SIG-M5 (cell line): ENCODE results near the gene NR2F1.

Experiments used
- DNase-seq: peaks from one replicate; lab custom pipeline; 2025; lab: John Stamatoyannopoulos, UW

The NR2F1 gene

DNA sequence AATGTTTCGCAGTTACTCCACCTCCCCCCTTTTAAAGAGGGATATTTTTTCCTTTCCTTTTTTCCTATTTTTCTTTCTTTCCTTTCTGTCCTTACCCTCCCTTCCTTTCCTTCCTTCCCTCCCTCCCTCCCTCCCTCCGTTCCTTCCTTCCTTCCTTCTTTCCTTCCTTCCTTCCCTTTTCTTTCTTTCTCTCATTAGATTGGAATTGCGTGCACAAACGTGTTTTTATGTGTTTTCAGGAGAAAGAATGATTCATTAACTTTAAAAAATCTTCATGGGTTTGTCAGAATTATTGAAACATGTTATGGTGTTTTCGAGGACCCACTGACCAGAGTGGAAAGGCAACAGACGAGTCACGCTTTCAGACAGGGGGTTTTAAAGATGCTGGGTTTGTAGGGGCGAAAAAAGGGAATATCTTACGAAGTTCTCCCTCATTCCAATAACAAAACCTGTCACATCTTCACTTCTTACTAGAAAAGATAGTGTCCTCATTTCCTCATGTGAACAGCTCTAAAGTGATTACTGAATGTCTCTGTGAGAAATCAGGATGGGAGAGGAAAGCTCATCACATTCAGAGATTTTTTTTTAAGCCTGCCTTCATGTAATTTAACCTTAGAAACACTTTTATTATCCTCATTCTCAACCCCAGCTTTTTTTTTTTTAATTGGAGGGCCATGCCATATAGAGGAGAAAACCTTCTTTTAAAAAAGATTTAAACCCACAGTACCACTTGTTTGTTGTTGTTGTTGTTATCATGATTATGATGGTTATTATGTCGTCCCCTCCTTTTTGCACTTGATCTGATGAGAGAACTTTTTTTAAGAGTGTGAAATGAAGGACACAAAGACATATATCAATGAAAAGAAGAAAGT lies 21.9 kb downstream of the NR2F1 start:
- no peak for DNase-seq

DNA sequence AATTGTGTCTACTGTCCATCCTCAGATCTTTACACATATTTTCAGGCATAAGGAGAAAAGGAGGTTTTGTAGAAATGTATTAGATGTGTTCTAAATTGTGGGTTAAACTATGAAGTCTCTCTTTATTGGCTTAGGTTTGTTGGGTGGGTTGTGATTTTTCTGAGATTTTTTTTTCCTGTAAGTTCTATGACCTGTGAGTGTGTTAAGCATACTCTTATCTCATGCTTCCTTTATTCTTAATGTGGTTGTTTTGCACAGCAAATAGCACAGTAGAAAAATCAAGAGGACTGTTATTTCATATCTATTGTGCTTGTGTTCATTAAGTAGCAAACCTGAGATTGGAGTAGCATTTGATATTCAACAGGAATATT lies 23.3 kb downstream of the NR2F1 start:
- no peak for DNase-seq

DNA sequence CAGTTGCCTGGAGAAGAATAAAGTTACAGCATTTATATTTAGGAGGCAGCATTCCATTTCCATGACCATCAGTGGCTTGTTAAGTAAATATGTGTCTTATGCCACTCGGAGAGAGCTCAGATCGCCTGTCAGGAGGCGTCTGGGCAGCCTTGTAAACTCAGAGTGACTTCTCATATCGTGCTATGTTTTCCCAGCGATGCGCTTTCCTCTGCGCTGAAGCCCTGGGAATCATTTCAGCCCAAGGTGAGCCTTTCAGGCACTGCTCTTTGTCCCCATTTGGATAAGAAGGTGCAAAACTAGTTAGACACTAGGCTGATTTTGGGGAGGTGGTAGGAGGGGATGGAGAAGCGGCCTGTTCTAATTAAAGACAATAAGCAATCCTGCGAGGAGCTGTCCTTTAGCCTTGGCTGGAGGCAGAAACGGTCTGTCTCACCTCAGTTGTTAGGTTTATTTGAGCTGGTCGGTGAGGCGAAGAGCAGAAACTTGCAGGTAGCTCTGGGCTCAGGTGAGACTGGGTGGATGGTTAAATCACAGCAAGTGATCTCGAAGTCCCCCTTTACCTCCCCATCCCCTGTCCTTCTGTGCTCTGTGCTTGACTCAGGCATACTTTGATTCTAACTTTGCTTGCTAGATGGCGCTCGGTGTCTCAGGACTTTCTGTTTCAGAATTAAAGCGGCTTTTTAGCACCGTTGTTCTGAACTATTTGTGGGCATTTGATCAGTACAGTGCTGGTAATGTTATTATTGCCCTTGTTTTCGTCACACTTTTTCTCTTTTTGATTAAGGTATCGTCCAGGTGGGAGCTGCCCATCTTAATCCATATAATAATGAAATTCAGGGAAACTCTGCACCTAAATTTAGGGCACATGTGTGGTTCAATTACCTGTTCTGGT lies 24.6 kb downstream of the NR2F1 start:
- DNase-seq = no peak

DNA sequence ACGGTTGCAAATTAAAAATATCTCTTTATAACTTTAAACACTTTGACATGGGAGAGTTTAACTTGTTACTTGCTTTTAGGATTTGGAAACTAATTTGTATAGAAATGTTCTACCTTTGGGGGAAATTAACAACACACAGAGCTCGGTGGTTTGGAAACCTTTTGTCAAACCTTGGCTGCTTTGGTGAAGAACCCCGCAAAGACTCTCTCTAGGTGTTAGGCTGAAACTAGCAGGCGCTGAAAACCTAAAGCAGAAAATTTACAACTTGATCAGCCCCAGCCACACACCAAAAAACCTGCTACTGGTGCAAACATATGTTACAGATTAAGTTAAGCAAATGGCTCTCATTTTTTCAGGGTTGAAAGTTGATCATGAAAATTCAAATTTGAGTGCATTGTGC lies 25.8 kb downstream of the NR2F1 start:
- no peak for DNase-seq

DNA sequence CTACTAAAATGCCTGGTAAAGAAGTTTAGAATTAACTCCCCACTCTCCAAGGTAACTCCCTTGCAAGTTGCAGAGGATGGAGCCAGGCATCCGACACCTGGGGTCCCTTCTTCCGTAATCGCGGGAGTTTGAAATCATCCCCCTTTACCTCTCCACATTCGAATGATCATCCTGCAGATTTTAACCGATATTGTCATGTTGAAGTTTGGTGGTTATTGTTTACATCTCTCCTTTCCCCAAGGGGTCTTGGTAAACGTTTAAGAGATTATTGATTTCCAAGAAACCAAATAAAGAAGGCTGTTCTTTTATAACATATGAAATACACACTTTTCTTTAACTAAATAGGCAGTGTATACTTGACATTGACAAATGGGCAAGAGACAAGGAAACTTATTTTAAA lies 26.7 kb downstream of the NR2F1 start:
- no peak for DNase-seq

DNA sequence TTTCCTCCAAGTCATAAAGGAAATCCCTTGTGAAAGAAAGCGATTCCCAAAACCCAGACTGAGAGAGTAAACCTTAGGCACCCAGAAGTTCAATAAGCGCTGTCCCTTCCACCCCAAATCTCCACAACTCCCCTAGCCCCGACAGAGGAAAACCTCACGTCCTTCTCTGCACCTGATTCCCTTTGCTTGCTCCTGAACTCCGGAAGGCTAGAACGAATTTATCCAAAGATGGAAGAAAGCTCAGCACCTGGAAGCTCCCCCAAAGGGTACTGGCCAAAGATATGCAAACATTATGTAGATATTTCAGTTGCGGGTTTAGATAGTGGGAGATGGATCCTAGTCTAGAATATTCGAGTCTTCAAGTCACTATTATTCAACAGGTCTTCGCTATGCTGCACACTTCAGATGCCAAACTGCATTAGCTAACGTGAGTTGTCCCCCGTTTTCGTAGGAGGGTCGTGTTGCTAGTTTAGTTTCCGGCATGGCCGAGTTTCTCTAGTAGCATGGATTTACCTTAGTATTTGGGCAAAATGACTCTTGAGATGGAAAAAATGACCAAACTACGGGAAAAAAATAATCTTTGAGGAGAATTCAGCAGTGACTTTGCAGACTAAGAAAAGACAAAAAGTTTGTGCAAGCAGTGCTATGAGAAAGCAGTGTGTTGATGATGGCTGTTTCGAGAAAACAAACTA lies 27.7 kb downstream of the NR2F1 start:
- no peak for DNase-seq

GRCh38 chr5:93611273-93611975 lies 28.4 kb downstream of the NR2F1 start:
- DNase-seq = no peak

DNA sequence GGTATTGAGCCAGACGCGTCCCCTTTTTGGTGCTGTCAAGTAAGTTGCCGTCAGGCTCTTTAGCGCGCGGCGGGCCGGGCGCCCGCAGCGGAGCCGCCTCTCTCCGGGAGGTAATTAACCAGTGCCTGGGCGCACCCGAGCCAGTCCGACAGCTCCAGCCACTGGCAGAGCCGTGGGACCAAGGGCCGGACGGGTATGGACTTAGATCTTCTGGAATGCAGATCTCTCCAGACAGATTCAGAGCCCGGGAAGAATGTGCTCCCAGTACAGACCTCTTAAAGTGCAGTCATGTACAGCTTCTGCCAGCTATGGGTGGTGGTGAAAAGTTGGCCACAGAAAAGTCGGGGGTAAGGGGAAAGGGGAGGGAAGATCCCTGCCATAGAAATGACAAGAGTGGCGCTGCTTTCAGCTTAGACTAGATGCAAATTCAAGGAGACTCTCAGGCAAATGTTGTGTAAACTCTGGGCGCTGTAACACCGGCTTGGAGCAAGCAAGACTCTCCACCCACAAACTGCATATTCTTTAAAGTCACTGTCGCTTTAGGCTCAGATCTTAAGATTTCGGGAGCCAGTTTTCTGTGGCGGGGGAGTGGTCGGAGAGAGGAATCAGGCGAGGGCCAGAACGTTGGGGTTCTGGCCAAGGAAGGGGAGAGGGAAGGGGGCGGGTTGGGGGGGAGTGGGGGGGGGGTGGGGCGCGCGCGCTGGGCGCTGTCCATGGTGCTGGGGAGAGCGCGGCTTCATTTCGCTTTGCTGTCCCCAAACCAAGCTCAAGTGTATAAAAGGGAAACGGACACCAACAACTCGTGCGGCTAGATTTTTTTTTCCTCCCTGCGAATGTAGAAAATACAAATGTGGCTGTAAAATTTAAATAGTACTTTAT lies 29.2 kb downstream of the NR2F1 start:
- no peak for DNase-seq

DNA sequence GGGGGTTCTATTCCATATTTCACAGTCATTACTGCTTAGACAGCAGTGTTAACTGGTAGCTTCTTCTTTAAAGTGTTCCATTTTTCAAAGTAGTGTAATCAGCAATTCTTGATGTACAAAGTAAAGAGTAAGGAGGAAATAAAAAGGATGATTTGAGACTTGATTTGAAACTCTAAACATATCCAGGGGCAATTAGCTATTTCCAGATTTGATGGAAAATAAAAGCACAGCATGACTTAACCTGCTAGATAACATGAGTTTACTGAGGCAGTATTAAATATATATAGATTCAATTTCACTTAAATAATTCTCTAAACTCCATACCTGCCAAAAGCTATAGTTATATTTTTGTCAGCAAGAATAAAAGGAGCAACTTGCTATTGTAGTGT lies 29.8 kb downstream of the NR2F1 start:
- DNase-seq = no peak

GRCh38 chr5:93616538-93617174 lies 33.6 kb downstream of the NR2F1 start:
- no peak for DNase-seq

DNA sequence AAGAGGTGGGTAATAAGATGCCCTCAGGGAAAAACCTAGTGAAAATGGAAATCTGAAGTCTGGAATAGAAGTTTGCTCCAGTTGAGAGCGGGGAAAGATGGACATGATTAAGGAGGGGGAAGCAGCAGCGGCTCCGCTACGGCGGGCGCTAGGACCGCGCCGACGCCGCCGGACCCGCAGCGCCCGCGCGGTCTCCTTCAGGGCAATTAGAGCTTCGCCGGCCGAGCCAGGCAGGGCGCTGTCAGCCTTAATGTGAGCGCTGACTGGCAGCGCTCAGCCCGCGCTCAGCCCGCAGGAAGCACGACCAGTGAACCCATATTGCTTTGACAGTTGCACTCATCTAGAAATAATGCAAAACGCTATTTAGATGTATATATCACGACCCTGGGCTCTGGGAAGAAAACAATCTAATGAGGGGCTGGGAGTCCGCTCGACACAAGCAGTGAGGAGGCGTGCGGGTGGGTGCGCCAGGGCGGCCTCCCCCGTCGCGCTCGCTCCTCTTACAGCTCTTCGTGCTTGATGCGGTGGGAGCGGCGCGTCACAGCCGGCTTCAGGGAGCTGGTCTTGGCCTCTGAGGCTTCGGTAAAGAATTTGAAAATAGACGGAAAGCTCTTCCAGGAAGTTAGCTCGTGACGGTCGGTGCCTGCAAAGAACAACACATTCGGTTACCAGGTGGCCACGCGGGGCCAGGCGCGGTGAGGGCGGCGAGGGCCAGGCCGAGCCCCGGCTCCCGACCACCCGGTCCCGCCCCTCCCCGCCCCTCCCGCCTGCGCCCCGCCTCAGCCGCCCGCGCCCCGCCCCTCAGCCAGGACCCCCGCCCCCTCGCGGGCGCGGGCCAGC lies 37.7 kb downstream of the NR2F1 start:
- no peak for DNase-seq

- no peak for DNase-seq
These were observed 38.3 kb downstream of the NR2F1 start for GRCh38 chr5:93621327-93621798.

DNA sequence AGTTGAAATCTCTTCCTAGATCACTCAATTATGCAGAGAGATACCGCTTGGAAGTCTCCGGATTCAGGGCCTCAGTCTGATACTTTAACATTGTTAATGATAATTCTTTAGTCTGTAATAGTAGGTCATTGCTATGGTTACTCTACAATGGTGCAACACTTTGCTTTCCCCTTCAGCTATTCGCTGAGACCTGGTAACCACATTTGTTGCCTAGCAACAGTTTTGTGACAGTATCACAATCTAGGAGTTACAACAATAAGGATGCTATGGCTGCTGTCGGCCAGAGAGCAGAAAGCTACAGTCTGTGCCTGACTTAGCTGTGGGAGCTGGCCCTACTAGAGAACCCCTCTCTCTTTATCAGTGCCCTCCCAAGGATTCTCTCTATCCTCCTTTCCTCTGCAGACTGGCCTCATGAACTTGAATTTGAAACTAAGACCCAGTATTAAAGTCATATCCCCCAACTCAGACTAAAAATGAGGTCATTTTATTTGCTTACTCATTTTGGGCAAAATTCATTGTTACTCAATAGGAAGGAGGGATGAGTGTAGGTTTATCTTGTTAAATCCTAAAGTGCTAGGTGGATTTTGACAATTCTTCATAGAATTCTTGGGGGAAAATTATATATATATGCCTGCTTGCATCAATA lies 39.3 kb downstream of the NR2F1 start:
- DNase-seq = no peak

DNA sequence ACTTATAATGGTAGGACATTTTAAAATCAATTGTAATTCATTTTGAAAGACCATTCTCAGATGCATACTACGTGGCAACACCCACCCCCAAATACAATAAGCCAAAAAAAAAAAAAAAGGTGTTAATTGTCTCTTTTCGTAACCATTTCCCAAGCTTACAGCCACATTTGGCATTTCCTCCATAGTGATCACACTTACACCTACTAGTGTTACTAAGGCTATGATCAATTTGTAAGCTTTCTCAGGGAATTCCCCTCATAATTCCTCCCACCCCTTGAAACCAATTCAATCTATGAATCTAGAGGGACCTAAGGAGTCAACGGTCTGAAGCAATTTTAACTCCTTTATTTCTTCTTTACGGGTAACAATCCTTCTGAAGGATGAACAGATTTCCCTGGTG lies 40.1 kb downstream of the NR2F1 start:
- no peak for DNase-seq

DNA sequence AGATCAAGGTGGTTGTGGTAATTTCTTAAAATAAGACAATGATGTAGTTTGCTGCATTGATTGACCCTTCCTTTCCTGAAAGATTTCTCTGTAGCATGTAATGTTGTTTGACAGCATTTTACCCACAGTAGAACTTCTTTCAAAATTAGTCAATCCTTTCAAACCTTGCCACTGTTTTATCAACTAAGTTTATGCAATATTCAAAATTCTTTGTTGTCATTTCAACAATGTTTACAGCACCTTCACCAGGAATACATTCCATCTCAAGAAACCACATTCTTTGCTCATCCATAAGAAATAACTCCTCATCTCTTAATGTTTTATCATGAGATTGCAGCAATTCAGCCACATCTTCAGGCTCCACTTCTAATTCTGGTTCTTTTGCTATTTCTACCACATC lies 43.8 kb downstream of the NR2F1 start:
- no peak for DNase-seq

DNA sequence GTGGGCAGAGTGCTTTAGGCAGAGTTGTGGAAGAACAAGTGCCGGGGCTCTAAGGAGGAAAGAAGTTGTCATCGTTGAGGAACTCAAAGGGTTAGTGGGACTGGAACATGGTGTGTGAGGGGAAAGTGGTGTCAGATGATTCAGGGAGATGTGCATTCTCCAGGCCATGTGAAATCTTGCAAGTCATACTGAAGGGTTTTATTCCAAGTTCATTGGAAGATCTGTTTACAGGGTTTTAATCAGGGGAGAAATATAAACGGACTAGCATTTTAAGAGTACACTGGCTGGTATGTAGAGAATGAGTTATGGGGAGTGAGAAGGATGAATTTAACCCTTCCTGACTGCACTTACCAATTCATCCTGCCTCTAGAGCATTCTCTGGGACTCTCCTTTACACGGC lies 49.3 kb downstream of the NR2F1 start:
- DNase-seq = no peak

DNA sequence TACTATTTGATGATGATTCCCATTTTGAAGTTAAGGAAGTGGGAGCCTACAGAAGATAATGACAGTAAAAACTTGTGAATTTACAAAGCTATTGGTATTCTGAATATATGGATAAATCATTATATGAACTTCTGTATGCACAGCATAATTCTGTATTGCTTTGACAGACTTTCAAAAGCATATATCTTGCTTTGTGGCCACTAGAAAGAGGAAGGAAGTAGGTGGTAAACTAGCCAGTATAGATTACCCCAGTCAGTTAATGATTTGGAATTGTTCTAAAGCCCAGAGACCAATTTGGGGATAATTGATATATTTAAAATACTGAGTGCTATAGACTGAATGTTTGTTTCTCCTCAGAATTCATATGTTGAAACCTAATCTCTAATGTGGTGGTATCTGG lies 53.0 kb downstream of the NR2F1 start:
- no peak for DNase-seq

GRCh38 chr5:93636837-93637236 lies 53.8 kb downstream of the NR2F1 start:
- no peak for DNase-seq

- no peak for DNase-seq
These were observed 54.7 kb downstream of the NR2F1 start for GRCh38 chr5:93637697-93638096.
